Endodermal cell (in vitro differentiated cells): ENCODE results near the gene CIPC. TPM values are rescaled to one million over a fixed set of nuclear protein-coding genes. Genes with fewer than 3 reads are reported as not detected.

Source experiments
- DNase-seq: peaks from one replicate; pipeline ENCODE4 v3.0.0-alpha.2; 2017
- H3K27ac ChIP-seq: 2 replicates; pipeline ENCODE4 v1.5.1; 2013; ENCODE audit warnings: mild to moderate bottlenecking, low read depth, low read length, moderate library complexity
- H3K27me3 ChIP-seq: 2 replicates; pipeline ENCODE4 v1.6.1; 2013; ENCODE audit warnings: mild to moderate bottlenecking, low read length, moderate library complexity; ENCODE audit not compliant: insufficient read depth, control insufficient read depth, poor library complexity, severe bottlenecking
- H3K36me3 ChIP-seq: 2 replicates; pipeline ENCODE4 v1.7.0; 2013; ENCODE audit warnings: mild to moderate bottlenecking, low read length, moderate library complexity; ENCODE audit not compliant: control insufficient read depth, insufficient read depth
- H3K4me1 ChIP-seq: one replicate; pipeline ENCODE4 v1.7.0; 2013; ENCODE audit warnings: low read length; ENCODE audit not compliant: control insufficient read depth, insufficient read depth
- H3K4me3 ChIP-seq: 2 replicates; pipeline ENCODE4 v1.5.1; 2013; ENCODE audit warnings: mild to moderate bottlenecking, low read length, moderate library complexity
- H3K9ac ChIP-seq: 2 replicates; pipeline ENCODE4 v1.6.1; 2013; ENCODE audit warnings: mild to moderate bottlenecking, low read length, moderate library complexity; ENCODE audit not compliant: poor library complexity, severe bottlenecking; ENCODE audit errors: extremely low read depth
- H3K9me3 ChIP-seq: 2 replicates; pipeline ENCODE4 v1.6.1; 2013; ENCODE audit warnings: mild to moderate bottlenecking, low read length, moderate library complexity; ENCODE audit not compliant: control insufficient read depth
- H3K27ac Mint-ChIP-seq: 2 replicates; pipeline ENCODE4 v1.8.0; 2020; ENCODE audit warnings: mixed read lengths
- H3K27me3 Mint-ChIP-seq: 2 replicates; pipeline ENCODE4 v1.8.0; 2021; ENCODE audit warnings: mild to moderate bottlenecking, mixed read lengths; ENCODE audit not compliant: insufficient read depth
- H3K36me3 Mint-ChIP-seq: 2 replicates; pipeline ENCODE4 v1.8.0; 2020; ENCODE audit warnings: low read depth, mixed read lengths
- H3K4me1 Mint-ChIP-seq: 2 replicates; pipeline ENCODE4 v1.8.0; 2020; ENCODE audit warnings: mixed read lengths
- H3K4me3 Mint-ChIP-seq: 2 replicates; pipeline ENCODE4 v1.8.0; 2020; ENCODE audit warnings: mild to moderate bottlenecking, moderate library complexity, mixed read lengths
- H3K9me3 Mint-ChIP-seq: 2 replicates; pipeline ENCODE4 v1.8.0; 2020; ENCODE audit warnings: mild to moderate bottlenecking, mixed read lengths
- WGBS, 2 experiments: methylation state at CpG; one replicate each; pipeline versions ENCODE4 v1.1.5 to v1.1.7; 2013; ENCODE audit warnings: missing lambda C conversion rate in 2 of 2, mixed read lengths in 1 of 2; ENCODE audit not compliant: insufficient coverage in 1 of 2, insufficient read length in 1 of 2; 5-methylcytosine and 5-hydroxymethylcytosine counted together
- total RNA-seq, 2 donors: library from RNA; stranded (reverse); fragmentation: NEBNext Ultra II Directional in 1 of 2; extraction: Animal tissue kit (Norgen Biotek cat#: 25700) in 1 of 2; gene quantifications; 2 replicates in 1 of 2; 3 replicates in 1 of 2; pipeline ENCODE4 v1.2.1, GENCODE V29; 2021
- TF ChIP-seq, protein P1 (sequence below): fragments of 200-600 bp; sonication (generic); conservative IDR thresholded peaks from 2 replicates; pipeline ENCODE4 v1.5.0; 2021; ENCODE audit warnings: antibody characterized with exemption, mild to moderate bottlenecking

Gene CIPC
- total RNA-seq, 2 donors from 2014 or later, result 16.2 to 22.5 TPM

DNA sequence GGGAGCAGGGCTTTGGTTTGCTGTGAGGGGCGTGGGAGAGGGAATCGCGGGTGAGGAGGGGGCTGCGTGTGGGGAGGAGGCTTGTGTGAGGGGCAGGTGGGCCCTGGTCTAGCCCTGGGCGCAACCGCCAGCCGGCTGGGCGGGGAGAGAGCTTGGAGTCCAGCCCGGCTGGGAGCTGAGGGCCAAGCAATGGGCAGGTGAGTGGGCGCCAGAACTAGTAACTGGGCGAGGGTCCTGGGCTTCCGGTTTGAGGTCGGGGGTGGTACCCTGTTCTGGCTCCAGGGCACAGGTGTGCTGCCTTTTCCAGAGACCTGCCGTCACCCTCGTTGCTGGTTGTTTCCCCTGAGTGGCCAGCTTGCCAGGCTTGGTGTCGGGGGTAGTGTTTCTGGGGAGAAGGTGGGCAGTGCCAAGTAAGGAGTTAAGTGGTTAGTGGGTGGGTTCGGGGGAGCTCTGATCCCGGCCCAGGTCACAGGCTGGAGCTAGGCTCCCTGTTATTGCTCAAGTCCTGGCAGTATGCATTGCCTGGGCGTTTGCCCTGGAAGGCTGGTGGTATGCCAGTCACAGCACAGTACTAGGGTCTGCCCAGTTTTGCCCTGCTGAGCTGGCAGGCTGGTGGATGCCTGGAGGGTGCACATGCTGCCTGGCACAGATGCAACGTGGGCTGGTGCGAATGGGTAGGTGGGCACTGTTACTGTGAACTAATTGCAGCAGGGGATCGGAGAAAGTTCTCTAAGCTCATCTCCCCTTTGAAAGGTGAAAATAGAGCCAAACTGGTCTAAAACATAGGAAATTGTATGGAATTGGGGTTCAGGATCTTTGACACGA is 683 bp downstream of the CIPC start:
- Histone ChIP-seq H3K9ac (peak overlapping the region; percentile 82), H3K27ac (peak overlapping the region; percentile 78), H3K9me3 (no peaks in the 10 kb centered on the region), H3K4me1 (peaks cover 8% of the 10 kb centered on the region), H3K4me3 (peak overlapping the region; percentile 77), H3K27me3 (no peaks in the 10 kb centered on the region), H3K36me3 (no peaks in the 10 kb centered on the region)
- peak overlapping the region; percentile 96 for H3K27ac Mint-ChIP-seq
- H3K36me3 Mint-ChIP-seq, result peaks cover under 1% of the 10 kb centered on the region
- TF ChIP-seq, protein P1, sequence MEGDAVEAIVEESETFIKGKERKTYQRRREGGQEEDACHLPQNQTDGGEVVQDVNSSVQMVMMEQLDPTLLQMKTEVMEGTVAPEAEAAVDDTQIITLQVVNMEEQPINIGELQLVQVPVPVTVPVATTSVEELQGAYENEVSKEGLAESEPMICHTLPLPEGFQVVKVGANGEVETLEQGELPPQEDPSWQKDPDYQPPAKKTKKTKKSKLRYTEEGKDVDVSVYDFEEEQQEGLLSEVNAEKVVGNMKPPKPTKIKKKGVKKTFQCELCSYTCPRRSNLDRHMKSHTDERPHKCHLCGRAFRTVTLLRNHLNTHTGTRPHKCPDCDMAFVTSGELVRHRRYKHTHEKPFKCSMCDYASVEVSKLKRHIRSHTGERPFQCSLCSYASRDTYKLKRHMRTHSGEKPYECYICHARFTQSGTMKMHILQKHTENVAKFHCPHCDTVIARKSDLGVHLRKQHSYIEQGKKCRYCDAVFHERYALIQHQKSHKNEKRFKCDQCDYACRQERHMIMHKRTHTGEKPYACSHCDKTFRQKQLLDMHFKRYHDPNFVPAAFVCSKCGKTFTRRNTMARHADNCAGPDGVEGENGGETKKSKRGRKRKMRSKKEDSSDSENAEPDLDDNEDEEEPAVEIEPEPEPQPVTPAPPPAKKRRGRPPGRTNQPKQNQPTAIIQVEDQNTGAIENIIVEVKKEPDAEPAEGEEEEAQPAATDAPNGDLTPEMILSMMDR, result no peak
- no peak for DNase-seq
- H3K4me1 Mint-ChIP-seq, result peaks cover 21% of the 10 kb centered on the region
- no peaks in the 10 kb centered on the region for H3K9me3 Mint-ChIP-seq
- no peaks in the 10 kb centered on the region for H3K27me3 Mint-ChIP-seq
- 14 to 18% methylated on average over 15 to 23 of the region's 23 CpGs for WGBS, 2 experiments
- peak overlapping the region; percentile 95 for H3K4me3 Mint-ChIP-seq

DNA sequence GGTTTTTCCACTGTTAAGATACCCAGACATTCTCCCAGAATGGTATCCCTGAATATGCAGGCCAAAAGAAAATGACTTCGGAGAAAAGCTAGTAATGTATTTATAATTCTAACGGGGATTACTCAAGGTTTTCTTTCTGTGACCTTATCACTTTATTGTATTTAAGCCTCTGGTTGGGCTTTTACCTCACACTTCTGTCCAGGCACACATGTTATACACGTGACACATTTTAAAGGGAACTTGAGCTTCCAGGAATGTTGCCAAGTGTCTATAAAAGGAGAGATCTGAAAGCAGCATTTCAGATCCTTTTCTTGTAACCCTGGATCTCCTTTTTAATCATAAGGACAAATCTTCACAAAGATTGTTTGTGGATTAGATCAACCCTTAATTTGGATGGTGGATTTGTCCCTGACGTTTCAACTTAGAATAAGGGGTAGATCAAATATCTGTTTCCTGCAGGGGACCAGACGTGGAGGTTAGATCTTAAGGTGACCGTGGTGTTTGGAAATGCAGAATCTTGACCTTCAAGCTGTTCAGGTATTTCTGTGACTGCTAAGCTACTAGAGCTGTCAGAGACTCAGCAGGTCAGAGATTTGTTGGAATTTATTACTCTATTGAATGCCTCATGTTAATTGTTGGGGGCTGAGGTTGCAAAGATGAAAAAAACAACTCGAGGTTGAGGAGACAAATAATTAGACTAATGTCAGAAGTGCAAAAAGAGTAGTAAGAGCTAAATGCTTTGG is 1.5 kb downstream of the CIPC start:
- peaks cover 2% of the 10 kb centered on the region for H3K36me3 Mint-ChIP-seq
- peak overlapping the region; percentile 77 for H3K4me3 ChIP-seq
- 68 to 74% methylated on average over 7 of the region's 7 CpGs for WGBS, 2 experiments
- H3K4me3 Mint-ChIP-seq, result peak overlapping the region; percentile 95
- H3K9me3 Mint-ChIP-seq, result no peaks in the 10 kb centered on the region
- no peak overlapping the region for H3K27ac Mint-ChIP-seq
- H3K27me3 Mint-ChIP-seq, result no peaks in the 10 kb centered on the region
- no peaks in the 10 kb centered on the region for H3K9me3 ChIP-seq
- peaks cover 8% of the 10 kb centered on the region for H3K4me1 ChIP-seq
- no peak overlapping the region for H3K9ac ChIP-seq
- H3K36me3 ChIP-seq, result no peaks in the 10 kb centered on the region
- peaks cover 25% of the 10 kb centered on the region for H3K4me1 Mint-ChIP-seq
- DNase-seq, result no peak
- no peaks in the 10 kb centered on the region for H3K27me3 ChIP-seq
- TF ChIP-seq, protein P1, result no peak
- H3K27ac ChIP-seq, result no peak overlapping the region

DNA sequence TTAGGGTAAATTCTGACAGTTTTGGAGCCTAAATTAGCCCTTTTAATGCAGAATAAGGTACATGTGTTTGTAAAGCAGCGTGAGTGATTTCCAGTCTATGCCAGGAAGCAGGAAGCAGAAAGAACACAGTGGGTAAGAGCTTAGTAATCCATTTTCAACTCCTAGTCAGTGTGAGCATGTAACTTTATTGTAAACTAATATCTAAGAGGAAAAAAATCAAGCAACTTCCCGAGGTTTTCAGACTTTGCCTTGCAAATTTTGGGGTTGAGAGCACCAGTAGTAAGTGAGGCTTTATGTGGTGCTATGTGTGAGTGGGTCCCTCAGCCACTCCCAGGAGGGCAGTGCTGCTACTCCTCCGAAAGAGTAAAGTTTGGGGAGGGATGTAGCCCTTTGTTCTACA is 2.9 kb downstream of the CIPC start:
- peaks cover 3% of the 10 kb centered on the region for H3K36me3 ChIP-seq
- no peak for DNase-seq
- Mint-ChIP-seq H3K36me3 (peaks cover 2% of the 10 kb centered on the region), H3K27me3 (no peaks in the 10 kb centered on the region), H3K4me3 (no peak overlapping the region), H3K27ac (no peak overlapping the region), H3K4me1 (peaks cover 33% of the 10 kb centered on the region), H3K9me3 (no peaks in the 10 kb centered on the region)
- TF ChIP-seq, protein P1, result no peak
- no peak overlapping the region for H3K9ac ChIP-seq
- no peaks in the 10 kb centered on the region for H3K27me3 ChIP-seq
- no peak overlapping the region for H3K27ac ChIP-seq
- H3K9me3 ChIP-seq, result no peaks in the 10 kb centered on the region
- no peak overlapping the region for H3K4me3 ChIP-seq
- 82 to 100% methylated on average over 2 to 3 of the region's 3 CpGs for WGBS, 2 experiments
- peaks cover 8% of the 10 kb centered on the region for H3K4me1 ChIP-seq
